Breast epithelium (tissue), 3 donors: ENCODE results near the gene INS.

Experiments used
- POLR2AphosphoS5 ChIP-seq, 3 donors: sonication (generic); formaldehyde crosslinking; IDR thresholded peaks; one replicate each; pipeline ENCODE4 v1.6.1; 2017; ENCODE audit warnings: antibody characterized with exemption in 3 of 3
- TF ChIP-seq, protein P1 (sequence below), 3 donors: fragments of 450-650 bp; IDR thresholded peaks; one replicate each; pipeline ENCODE4 v1.5.1; 2016 to 2017; ENCODE audit warnings: antibody characterized with exemption in 3 of 3, mild to moderate bottlenecking in 3 of 3, moderate library complexity in 3 of 3

GRCh38 chr11:2136209-2136951 lies 24.6 kb downstream of the INS start:
- TF ChIP-seq POLR2AphosphoS5 (IDR thresholded peaks at IDR 0.05) = no peak
- TF ChIP-seq, protein P1, sequence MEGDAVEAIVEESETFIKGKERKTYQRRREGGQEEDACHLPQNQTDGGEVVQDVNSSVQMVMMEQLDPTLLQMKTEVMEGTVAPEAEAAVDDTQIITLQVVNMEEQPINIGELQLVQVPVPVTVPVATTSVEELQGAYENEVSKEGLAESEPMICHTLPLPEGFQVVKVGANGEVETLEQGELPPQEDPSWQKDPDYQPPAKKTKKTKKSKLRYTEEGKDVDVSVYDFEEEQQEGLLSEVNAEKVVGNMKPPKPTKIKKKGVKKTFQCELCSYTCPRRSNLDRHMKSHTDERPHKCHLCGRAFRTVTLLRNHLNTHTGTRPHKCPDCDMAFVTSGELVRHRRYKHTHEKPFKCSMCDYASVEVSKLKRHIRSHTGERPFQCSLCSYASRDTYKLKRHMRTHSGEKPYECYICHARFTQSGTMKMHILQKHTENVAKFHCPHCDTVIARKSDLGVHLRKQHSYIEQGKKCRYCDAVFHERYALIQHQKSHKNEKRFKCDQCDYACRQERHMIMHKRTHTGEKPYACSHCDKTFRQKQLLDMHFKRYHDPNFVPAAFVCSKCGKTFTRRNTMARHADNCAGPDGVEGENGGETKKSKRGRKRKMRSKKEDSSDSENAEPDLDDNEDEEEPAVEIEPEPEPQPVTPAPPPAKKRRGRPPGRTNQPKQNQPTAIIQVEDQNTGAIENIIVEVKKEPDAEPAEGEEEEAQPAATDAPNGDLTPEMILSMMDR (IDR thresholded peaks at IDR 0.05) = no peak
